GM10847 (cell line): ENCODE measurements around the gene CDC42BPA.

Source experiments
- POLR2A ChIP-seq: IDR thresholded peaks from 2 replicates; pipeline ENCODE4 v1.6.1; 2011; ENCODE audit not compliant: insufficient read length; ENCODE audit errors: extremely low read depth

The CDC42BPA gene

DNA sequence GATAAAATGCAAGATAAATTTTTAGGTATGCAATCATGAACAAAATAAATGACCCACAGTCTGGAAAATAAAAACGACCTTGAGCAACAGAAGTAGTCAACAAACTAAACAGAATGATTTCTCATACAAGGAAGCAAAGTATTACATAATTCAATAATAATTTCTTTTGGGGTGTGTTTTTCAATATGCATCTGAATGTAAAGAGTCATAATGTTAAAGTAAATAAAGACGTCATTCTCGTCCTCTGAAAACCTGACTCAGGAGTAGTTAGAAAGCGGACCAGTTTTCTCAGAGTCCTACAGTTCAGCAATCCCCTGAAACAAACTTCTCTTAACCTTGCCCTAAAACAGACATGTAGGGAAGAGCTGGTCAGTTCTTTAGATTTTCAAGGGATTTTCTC lies 18.6 kb downstream of the CDC42BPA start:
- TF ChIP-seq POLR2A, result no peak

DNA sequence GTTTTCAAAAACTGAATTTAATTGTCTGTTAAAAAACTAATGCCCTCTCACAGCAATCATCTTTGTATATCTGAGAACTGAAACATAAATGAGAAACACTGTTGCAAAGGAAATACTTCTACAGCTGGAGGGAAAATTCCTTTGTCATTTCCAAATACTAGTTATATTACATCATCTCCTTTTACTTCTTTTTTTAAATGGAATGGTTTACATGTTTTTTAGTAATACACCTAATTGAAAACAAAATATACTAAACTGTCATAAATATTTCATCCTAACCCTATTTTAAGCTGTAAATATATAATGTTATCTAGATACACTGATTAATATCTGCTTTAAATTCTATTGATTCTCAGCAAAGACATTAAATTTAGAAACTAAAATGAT lies 19.1 kb downstream of the CDC42BPA start:
- no peak for TF ChIP-seq POLR2A

DNA sequence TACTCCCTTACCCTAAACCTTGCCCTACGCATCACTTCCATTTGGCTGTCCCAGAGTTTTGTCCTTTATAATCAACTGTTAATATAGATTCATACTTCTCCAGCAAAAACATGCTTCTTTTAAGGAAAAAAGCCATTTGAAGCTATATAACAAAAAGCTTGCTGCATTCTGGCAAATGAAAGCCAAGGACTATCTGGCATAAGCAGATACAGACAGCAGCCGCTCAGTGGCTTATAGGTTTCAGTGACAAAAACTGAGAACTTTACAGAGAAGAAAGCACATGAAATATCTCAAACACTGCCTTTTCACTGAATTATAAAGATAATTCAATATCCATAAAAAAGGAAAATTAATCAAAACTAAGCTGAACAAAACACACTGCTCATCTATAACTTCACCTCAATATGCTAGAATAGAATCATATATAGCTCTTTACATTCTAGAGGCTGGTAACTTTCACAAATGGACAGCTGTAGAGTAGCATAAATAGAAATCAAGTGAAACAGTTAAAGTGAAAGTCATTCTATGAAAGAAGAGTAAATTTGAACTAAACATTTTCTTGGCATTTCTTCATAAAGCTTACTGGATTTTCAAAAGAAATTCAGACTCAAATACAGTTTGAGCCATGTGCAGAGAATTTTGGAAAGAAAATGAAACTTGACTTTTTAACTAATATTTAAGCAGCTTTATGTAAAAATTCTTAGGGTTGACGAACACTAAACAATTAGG lies 19.6 kb downstream of the CDC42BPA start:
- TF ChIP-seq POLR2A, result no peak

DNA sequence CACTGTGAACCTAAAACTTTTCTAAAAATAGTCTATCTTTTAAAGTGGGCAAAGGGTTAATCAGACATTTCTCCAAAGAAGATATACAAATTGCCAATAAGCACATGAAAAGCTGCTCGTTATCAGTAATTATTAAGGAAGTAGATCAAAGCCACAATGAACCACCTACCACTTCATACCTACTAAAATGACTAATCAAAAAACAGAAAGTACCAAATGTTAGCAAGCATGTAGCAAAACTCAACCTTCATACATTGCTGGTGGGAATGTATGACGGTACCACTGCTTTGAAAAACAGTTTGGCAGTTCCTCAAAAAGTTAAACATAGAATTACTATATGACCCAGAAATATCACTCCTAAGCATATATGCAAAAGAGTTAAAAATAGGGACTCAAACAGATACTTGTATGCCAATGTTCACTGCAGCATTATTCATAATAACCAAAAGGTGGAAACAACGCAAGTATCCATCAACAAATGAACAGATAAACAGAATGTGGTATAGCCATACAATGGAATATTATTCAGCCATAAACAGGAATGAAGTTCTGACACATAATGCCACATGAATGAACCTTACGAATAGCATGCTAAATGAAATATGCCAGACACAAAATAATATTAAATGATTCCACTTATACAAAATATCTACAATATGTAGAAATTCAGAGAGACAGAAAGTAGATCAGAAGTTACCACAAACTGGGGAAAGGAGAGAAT lies 21.1 kb downstream of the CDC42BPA start:
- TF ChIP-seq POLR2A, result no peak

DNA sequence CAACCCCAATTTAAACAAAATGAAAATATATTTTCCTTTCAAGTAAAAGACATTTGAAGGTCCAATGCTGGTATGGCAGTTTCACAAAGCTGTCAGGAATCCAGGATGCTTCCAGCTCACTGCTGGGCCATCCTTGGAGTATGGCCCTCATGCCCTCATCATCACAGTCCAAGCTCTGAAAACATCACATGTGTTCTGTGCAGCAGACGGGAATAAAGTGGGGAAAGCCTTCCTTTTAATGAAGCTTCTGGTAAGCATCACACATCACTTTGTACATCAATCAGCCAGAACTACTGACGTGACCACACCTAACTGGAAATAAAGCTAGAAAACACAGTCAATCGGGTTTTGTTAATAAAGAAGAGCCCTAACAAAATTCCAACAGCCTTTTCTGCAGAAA lies 22.7 kb downstream of the CDC42BPA start:
- no peak for TF ChIP-seq POLR2A

DNA sequence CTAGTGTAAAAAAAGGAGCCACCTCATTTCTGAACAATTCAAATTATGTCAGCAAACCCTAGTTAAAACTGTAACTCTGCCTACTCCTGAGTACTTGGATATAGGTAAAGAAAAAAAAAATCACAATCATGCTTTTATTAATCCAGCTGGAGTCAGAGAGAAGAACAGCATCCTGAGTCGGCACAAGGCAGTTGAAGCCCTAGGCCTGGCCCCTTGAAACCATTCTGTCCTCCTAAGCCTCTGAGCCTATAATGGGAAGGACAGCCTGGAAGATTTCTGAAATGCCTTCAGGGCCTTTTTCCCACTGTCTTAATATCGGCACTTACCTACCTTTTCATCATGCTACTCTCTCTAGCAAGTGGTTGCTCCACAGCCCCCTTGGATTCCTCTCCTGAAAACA lies 32.5 kb downstream of the CDC42BPA start:
- no peak for TF ChIP-seq POLR2A

DNA sequence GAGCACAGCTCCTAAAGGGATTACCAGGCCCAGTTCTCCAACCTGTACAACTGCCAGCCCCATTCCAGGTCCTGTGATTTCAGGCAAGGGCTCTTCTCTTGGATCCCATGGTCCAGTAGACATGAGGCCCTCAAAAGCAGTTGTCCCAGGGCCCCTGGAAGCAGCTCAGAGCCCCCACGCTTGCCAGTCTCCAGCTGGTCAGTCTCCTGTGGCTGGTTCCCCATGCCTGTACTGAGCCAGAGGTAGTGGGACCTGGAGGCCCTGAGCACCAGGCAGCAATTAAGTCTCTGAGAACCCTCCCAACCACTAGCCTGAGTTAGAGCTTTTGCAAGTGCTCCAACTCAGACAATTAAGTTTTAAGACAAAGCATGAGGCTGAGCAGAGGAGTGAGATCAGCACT lies 36.9 kb downstream of the CDC42BPA start:
- no peak for TF ChIP-seq POLR2A

DNA sequence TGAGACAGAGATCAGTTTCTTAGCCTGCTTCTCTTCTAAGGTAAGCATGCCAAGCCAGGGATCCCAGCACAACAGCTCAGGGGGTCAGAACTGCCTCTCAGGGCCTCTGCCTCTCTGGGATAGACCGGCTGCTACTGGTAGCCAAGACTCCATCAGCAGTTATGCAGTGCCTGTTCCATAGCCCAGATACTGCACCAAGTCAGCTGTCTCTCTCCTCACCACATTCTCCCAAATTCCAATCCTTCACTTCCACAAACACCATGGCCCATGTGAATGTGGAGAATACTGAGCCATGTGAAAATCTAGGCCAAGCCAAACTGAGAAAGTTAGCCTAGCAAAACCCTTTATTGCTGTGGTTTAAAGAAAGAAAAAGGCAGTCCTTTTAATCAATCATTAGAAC lies 37.5 kb downstream of the CDC42BPA start:
- no peak for TF ChIP-seq POLR2A

DNA sequence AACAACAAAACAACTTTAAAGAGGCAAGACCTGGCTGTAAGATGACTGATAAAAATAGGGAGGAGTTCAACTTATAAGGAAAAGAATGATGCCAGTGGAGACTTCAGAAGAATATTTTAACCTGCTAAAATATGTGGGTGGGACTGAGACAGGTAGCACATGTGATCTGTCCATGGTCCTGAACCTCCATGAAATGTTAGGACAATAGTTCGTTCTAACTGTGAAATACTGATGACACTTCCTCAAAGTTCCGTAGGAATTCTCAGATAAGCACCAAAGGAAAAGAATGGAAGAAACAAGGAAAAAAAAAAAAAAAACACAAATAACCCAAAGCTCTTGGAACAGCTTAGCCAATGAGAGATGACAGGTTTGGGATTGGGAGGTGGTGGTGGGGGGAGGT lies 44.7 kb downstream of the CDC42BPA start:
- no peak for TF ChIP-seq POLR2A

DNA sequence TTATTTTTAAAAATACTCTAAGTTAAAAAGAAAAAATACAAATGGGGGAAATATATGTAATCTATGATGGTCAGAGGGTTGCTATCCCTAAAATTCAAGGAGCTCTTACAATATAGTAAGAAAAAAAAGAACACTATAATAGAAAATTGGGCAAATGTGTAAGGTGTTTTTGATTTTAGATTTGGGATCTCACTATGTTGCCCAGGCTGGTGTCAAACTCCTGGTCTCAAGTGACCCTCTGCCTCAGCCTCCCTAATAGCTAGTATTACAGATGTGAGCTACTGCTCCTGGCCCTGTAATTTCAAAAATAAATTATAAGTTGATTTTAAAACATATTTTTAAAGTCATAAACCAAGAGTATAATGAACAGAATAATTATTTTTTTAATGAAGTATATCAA lies 45.9 kb downstream of the CDC42BPA start:
- no peak for TF ChIP-seq POLR2A

DNA sequence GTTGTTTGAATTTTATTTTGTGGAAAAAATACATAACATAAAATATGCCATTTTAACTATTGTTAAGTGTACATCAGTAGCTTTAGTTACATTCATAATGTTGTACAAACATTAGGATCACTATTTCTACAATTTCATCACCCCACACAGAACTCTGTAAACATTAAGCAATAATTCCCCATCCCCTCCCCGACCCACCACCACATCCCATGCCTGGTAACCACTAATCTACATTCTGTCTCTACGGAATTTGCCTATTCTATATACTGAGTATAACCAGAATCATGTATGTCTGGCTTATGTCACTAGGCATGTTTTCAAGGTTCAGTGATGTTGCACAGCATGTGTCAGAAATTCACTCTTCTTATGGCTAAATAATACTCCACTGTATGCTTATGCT lies 47.7 kb downstream of the CDC42BPA start:
- no peak for TF ChIP-seq POLR2A

DNA sequence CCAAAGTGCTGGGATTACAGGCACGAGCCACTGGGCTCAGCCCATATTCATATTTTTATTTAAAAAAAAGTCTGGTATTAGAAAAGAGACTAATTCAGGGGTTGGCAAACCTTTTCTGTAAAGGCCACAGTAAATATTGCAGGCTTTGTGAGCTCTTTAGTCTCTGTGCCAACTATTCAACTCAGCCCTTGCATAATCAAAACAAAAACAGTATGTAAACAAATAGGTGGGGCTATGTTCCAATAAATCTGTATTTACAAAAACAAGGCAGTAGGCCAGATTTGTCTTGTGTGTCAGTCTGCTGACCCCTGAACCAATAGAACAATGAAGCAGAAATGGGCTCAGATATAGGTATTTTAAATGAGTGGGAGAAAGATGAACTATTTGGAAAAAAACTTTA lies 49.3 kb downstream of the CDC42BPA start:
- no peak for TF ChIP-seq POLR2A

DNA sequence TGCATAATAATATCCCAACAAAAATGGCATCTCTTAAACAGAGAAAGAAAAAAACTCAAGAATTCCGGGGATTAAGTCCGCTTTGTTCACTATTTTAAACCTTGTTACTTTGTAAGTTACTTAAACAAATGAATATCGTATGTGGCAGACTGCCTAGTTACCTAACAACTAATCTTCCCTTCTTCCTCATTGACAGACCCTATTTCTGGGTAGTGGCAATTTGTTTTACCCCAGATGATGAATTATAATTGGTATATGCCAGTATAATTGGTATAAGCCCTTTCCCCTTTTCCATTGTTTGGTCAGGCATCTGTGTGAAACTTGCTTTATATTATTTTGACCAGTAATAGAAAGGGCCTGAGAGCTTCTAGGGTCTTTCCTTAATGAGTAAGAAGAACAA lies 52.4 kb downstream of the CDC42BPA start:
- TF ChIP-seq POLR2A, result no peak

DNA sequence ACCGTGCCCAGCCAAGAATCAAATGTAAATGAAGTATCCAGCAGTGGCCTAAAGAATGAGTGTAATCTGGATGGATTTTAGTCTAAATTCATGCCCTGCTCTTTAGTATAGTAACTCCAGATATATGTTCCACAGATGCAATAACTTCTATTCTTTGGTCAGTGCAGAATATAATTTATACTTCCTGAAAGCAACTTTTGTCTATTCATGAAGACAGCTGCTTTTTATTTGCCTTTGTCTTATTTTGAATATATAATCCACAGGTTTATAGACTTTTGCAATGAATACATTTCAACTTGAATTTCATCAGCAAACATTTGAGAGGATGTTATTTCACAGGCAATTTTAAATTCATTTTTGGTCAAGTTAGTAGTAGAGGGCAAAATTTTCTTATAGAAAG lies 54.4 kb downstream of the CDC42BPA start:
- TF ChIP-seq POLR2A, result no peak

DNA sequence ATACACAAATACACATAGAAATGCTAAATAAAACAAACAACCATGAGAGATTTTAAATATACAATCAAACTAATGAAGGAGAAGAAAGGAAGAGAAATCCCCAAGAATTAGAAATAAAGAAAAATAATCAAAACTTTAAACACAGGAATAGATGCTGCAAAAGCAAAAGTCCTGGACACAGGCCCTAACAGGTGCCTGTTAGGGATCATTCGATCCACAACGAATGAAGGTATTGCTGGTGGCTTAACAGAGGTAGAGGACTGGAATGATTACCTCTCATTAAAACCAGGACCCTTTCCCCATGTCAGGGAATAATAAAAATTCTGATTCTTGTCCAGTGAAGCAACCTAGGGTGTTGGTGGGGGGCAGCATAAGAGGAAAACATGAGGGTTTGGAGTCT lies 56.8 kb downstream of the CDC42BPA start:
- TF ChIP-seq POLR2A, result no peak

DNA sequence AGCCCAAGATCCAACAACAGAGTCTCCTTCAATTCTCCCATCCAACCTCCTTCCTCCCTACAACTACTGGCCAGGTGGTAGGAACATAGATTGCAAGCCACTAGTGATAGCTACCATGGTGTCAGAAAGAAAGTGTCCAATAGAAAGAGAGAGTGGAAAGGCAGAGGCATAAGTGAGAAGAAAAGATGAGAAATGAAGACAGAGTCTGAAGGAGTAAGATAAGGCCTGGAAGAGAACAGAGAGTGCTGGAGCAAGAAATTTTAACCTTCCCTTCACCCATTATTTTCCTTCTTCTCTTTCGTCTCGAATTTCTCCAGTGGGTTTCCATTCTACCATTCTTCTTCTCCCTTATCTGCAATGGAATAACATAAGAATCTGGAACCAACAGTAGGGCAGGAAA lies 57.9 kb downstream of the CDC42BPA start:
- TF ChIP-seq POLR2A, result no peak

DNA sequence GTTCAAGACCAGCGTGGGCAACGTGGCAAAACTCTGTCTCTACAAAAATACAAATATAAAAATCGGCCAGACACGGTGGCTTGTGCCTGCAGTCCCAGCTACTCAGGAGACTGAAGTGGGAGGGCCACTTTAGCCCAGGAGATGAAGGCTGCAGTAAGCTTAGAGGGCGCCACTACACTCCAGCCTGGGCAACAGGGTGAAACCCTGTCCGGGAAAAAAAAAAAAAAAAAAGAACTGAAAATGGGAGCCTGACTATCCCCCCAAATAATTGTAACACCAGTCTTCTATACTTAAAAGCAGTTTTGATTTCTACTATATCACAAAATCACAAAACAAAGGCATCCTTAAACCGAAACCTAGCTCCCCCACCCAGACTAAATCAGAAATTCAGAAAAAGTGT lies 60.3 kb downstream of the CDC42BPA start:
- no peak for TF ChIP-seq POLR2A
